ENCODE data around the gene PTPRCAP. TPM values are rescaled to one million over a fixed set of nuclear protein-coding genes. Genes with fewer than 3 reads are reported as not detected.

Gene PTPRCAP
- total and polyA plus RNA-seq, 2 donors (not counting 1 experiment from before 2014, with no cell fraction given) = 266 to 565 TPM

Small RNA genes within 50 kb of the gene (small RNA-seq; reads per million reads assigned to genes)
- gene RNU6-1238P (ENCODE audit: insufficient read length, low read depth, low replicate concordance) = not detected

Other genes starting within 250 kb of the PTPRCAP start
- gene GRK2, start 171.2 kb downstream of the PTPRCAP start, total RNA-seq = 281 and 294 TPM in 2 replicates
- gene GRK2, start 171.2 kb downstream of the PTPRCAP start, polyA plus RNA-seq = 534 and 639 TPM in 2 replicates
- gene ANKRD13D, start 148.4 kb downstream of the PTPRCAP start, total RNA-seq = 189 and 197 TPM in 2 replicates
- gene ANKRD13D, start 148.4 kb downstream of the PTPRCAP start, polyA plus RNA-seq = 217 and 252 TPM in 2 replicates
- gene SSH3, start 134.2 kb downstream of the PTPRCAP start, total RNA-seq = 7.2 and 8.5 TPM in 2 replicates
- 4.0 and 4.3 TPM in 2 replicates for gene SSH3, start 134.2 kb downstream of the PTPRCAP start, polyA plus RNA-seq
- 190 and 210 TPM in 2 replicates for gene POLD4, start 84.1 kb downstream of the PTPRCAP start, total RNA-seq
- gene POLD4, start 84.1 kb downstream of the PTPRCAP start, polyA plus RNA-seq = 473 and 559 TPM in 2 replicates
- gene CLCF1, start 64.1 kb downstream of the PTPRCAP start, total RNA-seq = 44.6 and 46.6 TPM in 2 replicates
- gene CLCF1, start 64.1 kb downstream of the PTPRCAP start, polyA plus RNA-seq = 27.8 and 29.1 TPM in 2 replicates
- 48.3 and 50.6 TPM in 2 replicates for gene RAD9A, start 45.7 kb downstream of the PTPRCAP start, total RNA-seq
- gene RAD9A, start 45.7 kb downstream of the PTPRCAP start, polyA plus RNA-seq = 55.3 and 76.8 TPM in 2 replicates
- 248 and 251 TPM in 2 replicates for gene PPP1CA, start 35.8 kb downstream of the PTPRCAP start, total RNA-seq
- gene PPP1CA, start 35.8 kb downstream of the PTPRCAP start, polyA plus RNA-seq = 121 and 218 TPM in 2 replicates
- gene TBC1D10C, start 33.6 kb downstream of the PTPRCAP start, total RNA-seq = 317 and 339 TPM in 2 replicates
- 403 and 458 TPM in 2 replicates for gene TBC1D10C, start 33.6 kb downstream of the PTPRCAP start, polyA plus RNA-seq
- 24.1 and 25.9 TPM in 2 replicates for gene CARNS1, start 22.0 kb downstream of the PTPRCAP start, total RNA-seq
- gene CARNS1, start 22.0 kb downstream of the PTPRCAP start, polyA plus RNA-seq = 41.1 and 52.1 TPM in 2 replicates
- 81.8 and 82.0 TPM in 2 replicates for gene RPS6KB2, start 9.2 kb downstream of the PTPRCAP start, total RNA-seq
- gene RPS6KB2, start 9.2 kb downstream of the PTPRCAP start, polyA plus RNA-seq = 115 and 131 TPM in 2 replicates
- gene CORO1B, start 5.8 kb upstream of the PTPRCAP start, total RNA-seq = 43.5 and 46.0 TPM in 2 replicates
- gene CORO1B, start 5.8 kb upstream of the PTPRCAP start, polyA plus RNA-seq = 12.3 and 24.6 TPM in 2 replicates
- not detected in 2 replicates for gene GPR152, start 15.0 kb upstream of the PTPRCAP start, total RNA-seq
- 0.24 TPM in 1 of 2 replicates, not detected in the other for gene GPR152, start 15.0 kb upstream of the PTPRCAP start, polyA plus RNA-seq
- gene CABP4, start 17.7 kb upstream of the PTPRCAP start, total RNA-seq = 5.2 and 7.5 TPM in 2 replicates
- gene CABP4, start 17.7 kb upstream of the PTPRCAP start, polyA plus RNA-seq = 3.2 and 6.0 TPM in 2 replicates
- 154 and 167 TPM in 2 replicates for gene TMEM134, start 31.6 kb upstream of the PTPRCAP start, total RNA-seq
- gene TMEM134, start 31.6 kb upstream of the PTPRCAP start, polyA plus RNA-seq = 197 and 261 TPM in 2 replicates
- gene AIP, start 45.3 kb upstream of the PTPRCAP start, total RNA-seq = 120 and 127 TPM in 2 replicates
- gene AIP, start 45.3 kb upstream of the PTPRCAP start, polyA plus RNA-seq = 176 and 205 TPM in 2 replicates
- gene PITPNM1, start 67.7 kb upstream of the PTPRCAP start, total RNA-seq = 152 and 155 TPM in 2 replicates
- gene PITPNM1, start 67.7 kb upstream of the PTPRCAP start, polyA plus RNA-seq = 136 and 166 TPM in 2 replicates
- 50.3 and 62.7 TPM in 2 replicates for gene CDK2AP2, start 70.5 kb upstream of the PTPRCAP start, total RNA-seq
- gene CDK2AP2, start 70.5 kb upstream of the PTPRCAP start, polyA plus RNA-seq = 109 and 112 TPM in 2 replicates
- not detected in 2 replicates for gene CABP2, start 85.8 kb upstream of the PTPRCAP start, total RNA-seq
- not detected in 2 replicates for gene CABP2, start 85.8 kb upstream of the PTPRCAP start, polyA plus RNA-seq
- 296 and 313 TPM in 2 replicates for gene GSTP1, start 146.1 kb upstream of the PTPRCAP start, total RNA-seq
- 178 and 200 TPM in 2 replicates for gene GSTP1, start 146.1 kb upstream of the PTPRCAP start, polyA plus RNA-seq
- gene NDUFV1, start 169.3 kb upstream of the PTPRCAP start, total RNA-seq = 232 and 238 TPM in 2 replicates
- gene NDUFV1, start 169.3 kb upstream of the PTPRCAP start, polyA plus RNA-seq = 315 and 428 TPM in 2 replicates
- 6.3 and 6.9 TPM in 2 replicates for gene NUDT8, start 192.3 kb upstream of the PTPRCAP start, total RNA-seq
- 7.1 and 8.4 TPM in 2 replicates for gene NUDT8, start 192.3 kb upstream of the PTPRCAP start, polyA plus RNA-seq
- gene TBX10, start 202.1 kb upstream of the PTPRCAP start, total RNA-seq = not detected in 2 replicates
- not detected in 2 replicates for gene TBX10, start 202.1 kb upstream of the PTPRCAP start, polyA plus RNA-seq
- gene ACY3, start 213.0 kb upstream of the PTPRCAP start, total RNA-seq = 0.24 TPM in 1 of 2 replicates, not detected in the other
- 1.3 and 2.7 TPM in 2 replicates for gene ACY3, start 213.0 kb upstream of the PTPRCAP start, polyA plus RNA-seq
- gene ALDH3B2, start 236.9 kb upstream of the PTPRCAP start, total RNA-seq = not detected in 2 replicates
- gene ALDH3B2, start 236.9 kb upstream of the PTPRCAP start, polyA plus RNA-seq = 0.09 TPM in 1 of 2 replicates, not detected in the other